Endothelial cell of umbilical vein (primary cell): ENCODE results near the gene LGALS13. TPM values are rescaled to one million over a fixed set of nuclear protein-coding genes. Genes with fewer than 3 reads are reported as not detected.

ENCODE experiments used
- BruUV-seq: library from RNA; stranded (reverse); fragments of 400-500 nt; replicated peaks from 2 replicates; lab custom pipeline; 2021; lab: Mats Ljungman, UMichigan
- CTCF ChIA-PET: fragments of 300-600, 350-600 bp; sonication (Branson Sonifier 250); formaldehyde crosslinking; loops from one replicate; lab custom pipeline; 2021; ENCODE audit warnings: antibody characterized with exemption, inconsistent platforms; lab: Charles Lee
- POLR2A ChIA-PET: fragments of 300-600, 350-600 bp; sonication (Branson Sonifier 250); formaldehyde crosslinking; loops from one replicate; lab custom pipeline; 2021; ENCODE audit warnings: antibody characterized with exemption, inconsistent platforms; lab: Charles Lee
- DNase-seq: peaks from one replicate; pipeline ENCODE4 v3.0.0-alpha.2; 2011; ENCODE audit warnings: low read depth, low spot score
- FAIRE-seq: peaks from 2 replicates; lab custom pipeline; 2011; peaks lifted over from hg19 to GRCh38; lab: Jason Lieb, UNC
- H2AFZ ChIP-seq: 2 replicates; pipeline ENCODE4 v1.6.0; 2012; ENCODE audit warnings: low read depth, low read length, control low read depth, inconsistent platforms
- H3K27ac ChIP-seq: 2 replicates; pipeline ENCODE4 v1.5.1; 2011; ENCODE audit warnings: low read depth, mild to moderate bottlenecking, control low read depth, low read length, moderate library complexity; ENCODE audit not compliant: insufficient read depth
- H3K27me3 ChIP-seq, 2 experiments: 2 replicates each; pipeline versions ENCODE4 v1.6.0 to v1.6.1; 2011; ENCODE audit warnings: low read length in 2 of 2, mixed read lengths in 1 of 2; ENCODE audit not compliant: control insufficient read depth in 2 of 2, insufficient read depth in 2 of 2
- H3K36me3 ChIP-seq, 2 experiments: 2 replicates in 1 of 2; 3 replicates in 1 of 2; pipeline ENCODE4 v1.5.1; 2011; ENCODE audit warnings: low read length in 2 of 2, mild to moderate bottlenecking in 1 of 2, moderate library complexity in 1 of 2; ENCODE audit not compliant: control insufficient read depth in 2 of 2, insufficient read depth in 2 of 2; ENCODE audit errors: extremely low read depth in 1 of 2
- H3K4me1 ChIP-seq: 3 replicates; pipeline ENCODE4 v1.5.1; 2011; ENCODE audit warnings: mild to moderate bottlenecking, low read length; ENCODE audit not compliant: control insufficient read depth, insufficient read depth; ENCODE audit errors: extremely low read depth
- H3K4me2 ChIP-seq: 2 replicates; pipeline ENCODE4 v1.6.1; 2011; ENCODE audit warnings: low read length, control low read depth, mixed read lengths; ENCODE audit not compliant: insufficient read depth
- H3K4me3 ChIP-seq, 3 experiments: fragments of 200-600 bp in 1 of 3; sonication (generic), shearing (Covaris generic) in 1 of 3; replicated peaks in 1 of 3; 2 replicates each; pipeline ENCODE4 v1.5.1; 2011 to 2016; ENCODE audit warnings: control low read depth in 3 of 3, low read length in 3 of 3, mild to moderate bottlenecking in 2 of 3, inconsistent platforms in 1 of 3, low read depth in 1 of 3, moderate library complexity in 1 of 3; ENCODE audit not compliant: insufficient read depth in 1 of 3
- H3K79me2 ChIP-seq: 2 replicates; pipeline ENCODE4 v1.6.0; 2012; ENCODE audit warnings: low read length, inconsistent platforms; ENCODE audit not compliant: control insufficient read depth, insufficient read depth
- H3K9ac ChIP-seq: replicated peaks from 2 replicates; pipeline ENCODE3; 2011; ENCODE audit warnings: low read length, control low read depth; ENCODE audit not compliant: insufficient read depth; ENCODE audit errors: extremely low read depth
- H3K9me1 ChIP-seq: replicated peaks from 3 replicates; pipeline ENCODE4 v1.6.0; 2011; ENCODE audit warnings: mild to moderate bottlenecking, low read length; ENCODE audit not compliant: control insufficient read depth, insufficient read depth; ENCODE audit errors: extremely low read depth
- H3K9me3 ChIP-seq: replicated peaks from 2 replicates; pipeline ENCODE4 v1.5.1; 2012; ENCODE audit warnings: low read length, inconsistent platforms; ENCODE audit not compliant: control insufficient read depth, insufficient read depth
- H4K20me1 ChIP-seq: replicated peaks from 2 replicates; pipeline ENCODE3; 2011; ENCODE audit warnings: mild to moderate bottlenecking, low read length; ENCODE audit not compliant: control insufficient read depth, insufficient read depth; ENCODE audit errors: extremely low read depth
- EZH2 ChIP-seq: IDR thresholded peaks from 2 replicates; pipeline ENCODE4 v1.6.1; 2012; ENCODE audit warnings: borderline replicate concordance, low read depth, mild to moderate bottlenecking, moderate library complexity, low read length, inconsistent platforms; ENCODE audit not compliant: severe bottlenecking
- FOS ChIP-seq: IDR thresholded peaks from 2 replicates; pipeline ENCODE4 v1.6.1; 2011; ENCODE audit warnings: mild to moderate bottlenecking, low read length, moderate library complexity, borderline replicate concordance; ENCODE audit not compliant: insufficient read depth
- GATA2 ChIP-seq: IDR thresholded peaks from 2 replicates; pipeline ENCODE4 v1.7.0; 2011; ENCODE audit warnings: low read depth, mild to moderate bottlenecking, moderate library complexity, mixed read lengths, low read length; ENCODE audit not compliant: insufficient read length, insufficient read depth
- JUN ChIP-seq: IDR thresholded peaks from 2 replicates; pipeline ENCODE4 v1.6.1; 2011; ENCODE audit warnings: borderline replicate concordance, low read depth; ENCODE audit not compliant: insufficient read length, insufficient read depth
- MYC ChIP-seq: IDR thresholded peaks from one replicate; pipeline ENCODE4 v1.6.1; 2011; ENCODE audit warnings: mild to moderate bottlenecking, low read depth, low read length
- POLR2A ChIP-seq: IDR thresholded peaks from 2 replicates; pipeline ENCODE4 v1.6.1; 2012; ENCODE audit warnings: low read depth, mild to moderate bottlenecking, control low read depth, low read length
- POLR2AphosphoS5 ChIP-seq: IDR thresholded peaks from 2 replicates; pipeline ENCODE4 v1.6.1; 2012; ENCODE audit warnings: low read depth, mild to moderate bottlenecking, control low read depth, low read length, moderate library complexity; ENCODE audit not compliant: insufficient read depth
- dilution Hi-C: fragments of 300-500 bp; cut with MboI; formaldehyde crosslinking; loops from one replicate; pipeline ENCODE4 v1.15.0; 2019; ENCODE audit warnings: low sequenced_read_pairs; ENCODE audit not compliant: extremely low pct_ligation_motif_present
- intact Hi-C: fragments of 100-400 bp; cut with micrococcal nuclease; formaldehyde crosslinking; loops from one replicate; pipeline ENCODE4 v1.10.0; 2022
- polyA plus RNA-seq, 4 experiments: library from polyadenylated mRNA; depleted of rRNA in 3 of 4; stranded (reverse) in 3 of 4; unstranded in 1 of 4; fragments of >200 nt; gene quantifications; 2 replicates each; pipeline versions ENCODE4 v1.2.1 to v1.2.3, GENCODE V29; 2011 to 2012; ENCODE audit warnings: missing spikeins in 1 of 4
- total RNA-seq: library from RNA; stranded (reverse); gene quantifications from 2 replicates; pipeline ENCODE4 v1.2.3, GENCODE V29; 2021
- TF ChIP-seq, protein P1 (sequence below), 2 donors: IDR thresholded peaks; 1 replicate in 1 of 2; 2 replicates in 1 of 2; pipeline ENCODE4 v1.5.1; 2011; ENCODE audit warnings: low read length in 2 of 2, mild to moderate bottlenecking in 2 of 2, moderate library complexity in 2 of 2, control low read depth in 1 of 2, inconsistent platforms in 1 of 2, low read depth in 1 of 2; ENCODE audit not compliant: insufficient read depth in 1 of 2; ENCODE audit errors: extremely low read depth in 1 of 2
- TF ChIP-seq, protein P2 (sequence below): IDR thresholded peaks from 2 replicates; pipeline ENCODE4 v1.6.1; 2011; ENCODE audit not compliant: insufficient read depth, insufficient read length

LGALS13 gene
- total and polyA plus RNA-seq, 2 donors (not counting 3 experiments of a cell fraction or from before 2014, with no cell fraction given) = not detected

DNA sequence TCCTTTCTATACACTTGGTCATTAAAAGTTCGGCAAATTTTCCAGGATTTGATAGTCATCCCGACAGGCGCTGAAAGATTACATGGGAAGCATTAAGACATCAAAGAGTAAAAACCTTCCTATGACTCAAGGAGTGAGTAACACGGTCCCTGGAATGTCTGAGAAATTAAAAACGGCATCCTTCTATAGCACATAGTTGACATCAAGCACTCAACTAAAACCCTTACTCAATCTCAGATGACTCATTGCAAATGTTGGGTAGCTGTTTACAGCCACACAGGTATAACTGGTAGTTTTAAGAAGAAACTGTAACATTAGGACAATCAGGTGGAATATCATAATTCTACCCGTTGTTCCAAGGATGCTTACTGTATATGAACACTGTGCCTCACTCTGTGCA lies 6.4 kb upstream of the LGALS13 start:
- DNase-seq (no peak), FAIRE-seq (no peak)
- no peak overlapping the region for H3K4me2 ChIP-seq
- H2AFZ ChIP-seq = no peak overlapping the region
- H3K4me1 ChIP-seq = no peaks in the 10 kb centered on the region
- no peaks in the 10 kb centered on the region for H3K79me2 ChIP-seq
- BruUV-seq = no TSS peak
- no peaks in the 10 kb centered on the region for H3K36me3 ChIP-seq
- H3K27me3 ChIP-seq = no peaks in the 10 kb centered on the region
- H3K9me3 ChIP-seq = no peaks in the 10 kb centered on the region
- no peak overlapping the region for H3K27ac ChIP-seq
- H3K9ac ChIP-seq = no peak overlapping the region
- no peak overlapping the region for H3K4me3 ChIP-seq
- TF ChIP-seq EZH2 = no peak
- no peak for TF ChIP-seq MYC
- no peaks in the 10 kb centered on the region for H4K20me1 ChIP-seq
- CTCF ChIA-PET = no interaction called here
- intact Hi-C loops (no loop called here), dilution Hi-C loops (no loop called here)
- POLR2A ChIA-PET = no interaction called here
- H3K9me1 ChIP-seq = no peaks in the 10 kb centered on the region

DNA sequence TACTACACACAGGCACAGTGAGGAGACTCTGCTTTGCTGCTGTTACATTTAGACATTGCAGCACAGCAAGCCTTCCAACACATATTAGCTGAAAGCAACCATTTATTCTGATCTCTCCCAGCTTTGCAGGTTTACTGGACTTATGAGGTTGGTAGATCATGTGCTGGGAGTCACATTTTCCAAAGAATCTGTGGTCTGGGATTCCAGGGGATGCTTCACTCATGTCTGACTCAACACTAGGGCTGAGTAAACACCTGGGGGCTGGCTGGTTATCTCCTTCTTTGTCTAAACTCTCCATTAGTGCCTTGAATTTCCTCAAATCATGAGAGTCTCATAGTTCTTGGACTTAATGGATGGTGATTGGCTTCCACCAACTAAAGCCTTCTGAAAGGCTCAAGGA lies 5.4 kb upstream of the LGALS13 start:
- CTCF ChIA-PET = no interaction called here
- no peak overlapping the region for H2AFZ ChIP-seq
- POLR2A ChIA-PET = no interaction called here
- TF ChIP-seq GATA2 (no peak), JUN (no peak), POLR2AphosphoS5 (no peak), MYC (no peak), EZH2 (no peak), FOS (no peak), POLR2A (no peak)
- TF ChIP-seq, protein P1, sequence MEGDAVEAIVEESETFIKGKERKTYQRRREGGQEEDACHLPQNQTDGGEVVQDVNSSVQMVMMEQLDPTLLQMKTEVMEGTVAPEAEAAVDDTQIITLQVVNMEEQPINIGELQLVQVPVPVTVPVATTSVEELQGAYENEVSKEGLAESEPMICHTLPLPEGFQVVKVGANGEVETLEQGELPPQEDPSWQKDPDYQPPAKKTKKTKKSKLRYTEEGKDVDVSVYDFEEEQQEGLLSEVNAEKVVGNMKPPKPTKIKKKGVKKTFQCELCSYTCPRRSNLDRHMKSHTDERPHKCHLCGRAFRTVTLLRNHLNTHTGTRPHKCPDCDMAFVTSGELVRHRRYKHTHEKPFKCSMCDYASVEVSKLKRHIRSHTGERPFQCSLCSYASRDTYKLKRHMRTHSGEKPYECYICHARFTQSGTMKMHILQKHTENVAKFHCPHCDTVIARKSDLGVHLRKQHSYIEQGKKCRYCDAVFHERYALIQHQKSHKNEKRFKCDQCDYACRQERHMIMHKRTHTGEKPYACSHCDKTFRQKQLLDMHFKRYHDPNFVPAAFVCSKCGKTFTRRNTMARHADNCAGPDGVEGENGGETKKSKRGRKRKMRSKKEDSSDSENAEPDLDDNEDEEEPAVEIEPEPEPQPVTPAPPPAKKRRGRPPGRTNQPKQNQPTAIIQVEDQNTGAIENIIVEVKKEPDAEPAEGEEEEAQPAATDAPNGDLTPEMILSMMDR (IDR thresholded peaks at IDR 0.05; ENCODE audit: extremely low read depth in 1 of 2, insufficient read depth in 1 of 2, low read depth in 1 of 2, low read length in 2 of 2) = no peak
- TF ChIP-seq, protein P2, sequence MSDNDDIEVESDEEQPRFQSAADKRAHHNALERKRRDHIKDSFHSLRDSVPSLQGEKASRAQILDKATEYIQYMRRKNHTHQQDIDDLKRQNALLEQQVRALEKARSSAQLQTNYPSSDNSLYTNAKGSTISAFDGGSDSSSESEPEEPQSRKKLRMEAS = no peak
- no peaks in the 10 kb centered on the region for H3K9me1 ChIP-seq
- no peak overlapping the region for H3K4me3 ChIP-seq
- no peak overlapping the region for H3K27ac ChIP-seq
- H3K9me3 ChIP-seq = no peaks in the 10 kb centered on the region
- BruUV-seq = no TSS peak
- DNase-seq (no peak), FAIRE-seq (no peak)
- no peak overlapping the region for H3K4me2 ChIP-seq
- H3K79me2 ChIP-seq = no peaks in the 10 kb centered on the region
- H3K36me3 ChIP-seq = no peaks in the 10 kb centered on the region
- intact Hi-C loops = no loop called here
- H3K9ac ChIP-seq = no peak overlapping the region
- H3K4me1 ChIP-seq = no peaks in the 10 kb centered on the region
- no peaks in the 10 kb centered on the region for H4K20me1 ChIP-seq
- dilution Hi-C loops = no loop called here
- no peaks in the 10 kb centered on the region for H3K27me3 ChIP-seq
